ENCODE measurements around the gene MGAT3. TPM values are rescaled to one million over a fixed set of nuclear protein-coding genes. Genes with fewer than 3 reads are reported as not detected.

The MGAT3 gene
- total and polyA plus RNA-seq, 9 of the 15 experiments (the other 6 are each of a cell fraction or from before 2014, with no cell fraction given) = 0.10 to 11.5 (median 4.6) TPM

DNA sequence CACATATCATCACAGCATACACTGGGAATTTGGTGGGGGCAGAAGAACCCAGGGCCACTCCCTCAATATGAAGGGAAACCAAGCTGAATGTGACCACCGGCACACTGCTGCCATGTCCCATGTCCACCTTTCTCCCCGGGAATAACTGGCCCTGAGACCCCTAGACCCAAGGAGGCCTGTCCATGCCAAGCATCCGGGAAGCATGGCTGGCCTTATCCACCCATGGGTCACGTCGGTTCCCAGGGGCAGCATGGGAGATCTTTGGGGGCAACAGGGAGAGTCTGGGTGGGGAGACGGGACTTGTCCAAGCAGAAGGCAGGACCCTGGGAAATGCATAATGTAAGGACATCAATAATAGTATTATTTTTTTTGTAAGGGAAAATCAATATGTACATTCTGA lies 34.9 kb downstream of the MGAT3 start:
- H3K27ac ChIP-seq (ENCODE audit: extremely low read depth, low read depth, low read length) = no peak overlapping the region
- POLR2A ChIA-PET = interaction anchor here (1.5 kb wide), 1 partner anchor 31 kb away, joined by 4 read pairs; no protein-coding TSS in a partner anchor
- intact Hi-C loops (cut with micrococcal nuclease) = no loop called here
- TF ChIP-seq, protein P1, sequence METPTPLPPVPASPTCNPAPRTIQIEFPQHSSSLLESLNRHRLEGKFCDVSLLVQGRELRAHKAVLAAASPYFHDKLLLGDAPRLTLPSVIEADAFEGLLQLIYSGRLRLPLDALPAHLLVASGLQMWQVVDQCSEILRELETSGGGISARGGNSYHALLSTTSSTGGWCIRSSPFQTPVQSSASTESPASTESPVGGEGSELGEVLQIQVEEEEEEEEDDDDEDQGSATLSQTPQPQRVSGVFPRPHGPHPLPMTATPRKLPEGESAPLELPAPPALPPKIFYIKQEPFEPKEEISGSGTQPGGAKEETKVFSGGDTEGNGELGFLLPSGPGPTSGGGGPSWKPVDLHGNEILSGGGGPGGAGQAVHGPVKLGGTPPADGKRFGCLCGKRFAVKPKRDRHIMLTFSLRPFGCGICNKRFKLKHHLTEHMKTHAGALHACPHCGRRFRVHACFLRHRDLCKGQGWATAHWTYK (CRISPR knock-in tag; IDR thresholded peaks at IDR 0.05) = no peak
- TF ChIP-seq MAFG (tag; conservative IDR thresholded peaks at IDR 0.05) = no peak
- no peak for TF ChIP-seq ZNF134 (CRISPR knock-in tag; conservative IDR thresholded peaks at IDR 0.05)
- TF ChIP-seq PHF20 (IDR thresholded peaks at IDR 0.05; ENCODE audit: partially characterized antibody) = no peak
- TF ChIP-seq KAT8 (IDR thresholded peaks at IDR 0.05; ENCODE audit: low read depth) = no peak
- TF ChIP-seq RHOXF2B (CRISPR knock-in tag; conservative IDR thresholded peaks at IDR 0.05) = no peak
- TF ChIP-seq ZNF174 (CRISPR knock-in tag; IDR thresholded peaks at IDR 0.05) = no peak
- no peak for TF ChIP-seq SETDB1 (IDR thresholded peaks at IDR 0.05; ENCODE audit: low read length)
- TF ChIP-seq, protein P2, sequence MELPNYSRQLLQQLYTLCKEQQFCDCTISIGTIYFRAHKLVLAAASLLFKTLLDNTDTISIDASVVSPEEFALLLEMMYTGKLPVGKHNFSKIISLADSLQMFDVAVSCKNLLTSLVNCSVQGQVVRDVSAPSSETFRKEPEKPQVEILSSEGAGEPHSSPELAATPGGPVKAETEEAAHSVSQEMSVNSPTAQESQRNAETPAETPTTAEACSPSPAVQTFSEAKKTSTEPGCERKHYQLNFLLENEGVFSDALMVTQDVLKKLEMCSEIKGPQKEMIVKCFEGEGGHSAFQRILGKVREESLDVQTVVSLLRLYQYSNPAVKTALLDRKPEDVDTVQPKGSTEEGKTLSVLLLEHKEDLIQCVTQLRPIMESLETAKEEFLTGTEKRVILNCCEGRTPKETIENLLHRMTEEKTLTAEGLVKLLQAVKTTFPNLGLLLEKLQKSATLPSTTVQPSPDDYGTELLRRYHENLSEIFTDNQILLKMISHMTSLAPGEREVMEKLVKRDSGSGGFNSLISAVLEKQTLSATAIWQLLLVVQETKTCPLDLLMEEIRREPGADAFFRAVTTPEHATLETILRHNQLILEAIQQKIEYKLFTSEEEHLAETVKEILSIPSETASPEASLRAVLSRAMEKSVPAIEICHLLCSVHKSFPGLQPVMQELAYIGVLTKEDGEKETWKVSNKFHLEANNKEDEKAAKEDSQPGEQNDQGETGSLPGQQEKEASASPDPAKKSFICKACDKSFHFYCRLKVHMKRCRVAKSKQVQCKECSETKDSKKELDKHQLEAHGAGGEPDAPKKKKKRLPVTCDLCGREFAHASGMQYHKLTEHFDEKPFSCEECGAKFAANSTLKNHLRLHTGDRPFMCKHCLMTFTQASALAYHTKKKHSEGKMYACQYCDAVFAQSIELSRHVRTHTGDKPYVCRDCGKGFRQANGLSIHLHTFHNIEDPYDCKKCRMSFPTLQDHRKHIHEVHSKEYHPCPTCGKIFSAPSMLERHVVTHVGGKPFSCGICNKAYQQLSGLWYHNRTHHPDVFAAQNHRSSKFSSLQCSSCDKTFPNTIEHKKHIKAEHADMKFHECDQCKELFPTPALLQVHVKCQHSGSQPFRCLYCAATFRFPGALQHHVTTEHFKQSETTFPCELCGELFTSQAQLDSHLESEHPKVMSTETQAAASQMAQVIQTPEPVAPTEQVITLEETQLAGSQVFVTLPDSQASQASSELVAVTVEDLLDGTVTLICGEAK (IDR thresholded peaks at IDR 0.05) = no peak
- TF ChIP-seq, protein P2 (CRISPR knock-in tag; IDR thresholded peaks at IDR 0.05) = no peak
- no peak for TF ChIP-seq ZZZ3 (IDR thresholded peaks at IDR 0.05)
- TF ChIP-seq MXI1 (IDR thresholded peaks at IDR 0.05; ENCODE audit: low read depth, low read length) = no peak
- no peak for TF ChIP-seq NFRKB (IDR thresholded peaks at IDR 0.05; ENCODE audit: low read depth)
- no peak for TF ChIP-seq KHSRP (IDR thresholded peaks at IDR 0.05)

More for the DNA sequence above, 34.9 kb downstream of the MGAT3 start:
- WGBS (ENCODE audit: insufficient coverage, low coverage, missing lambda C conversion rate) = 57% methylated on average over 4 of the region's 6 CpGs
- Histone ChIP-seq H3K4me1 (replicated peaks in 1 of 2; ENCODE audit: control insufficient read depth in 2 of 2, insufficient read depth in 2 of 2, low read length in 2 of 2) (peaks cover 39 to 47% of the 10 kb centered on the region in 2 experiments), H3K9me1 (ENCODE audit: control insufficient read depth, insufficient read depth, low read length) (no peaks in the 10 kb centered on the region), H2AFZ (ENCODE audit: low read depth, low read length) (no peak overlapping the region), H3K4me2 (ENCODE audit: insufficient read depth, low read length) (no peak overlapping the region), H3K36me3 (ENCODE audit: control insufficient read depth, insufficient read depth, low read length) (peaks cover 10% of the 10 kb centered on the region; the same call in 1 of the 3 replicates), H3K9me3 (replicated peaks; ENCODE audit: control insufficient read depth, insufficient read depth, low read depth, low read length) (no peaks in the 10 kb centered on the region), H3K4me3 (no peak overlapping the region), H3K9ac (ENCODE audit: insufficient read depth in 1 of 2, low read depth in 2 of 2, low read length in 2 of 2) (0 out of 4 replicates have a peak overlapping the region, but pooled peaks of 1 of the 2 experiments have one; percentile 75), H4K20me1 (replicated peaks; ENCODE audit: control insufficient read depth, insufficient read depth, low read length) (no peaks in the 10 kb centered on the region), H3K79me2 (ENCODE audit: control insufficient read depth, insufficient read depth, low read length) (peaks cover 26% of the 10 kb centered on the region; the same call in 2 of the 3 replicates), H3K27me3 (ENCODE audit: control insufficient read depth in 2 of 2, insufficient read depth in 2 of 2, low read length in 2 of 2) (no peaks in the 10 kb centered on the region)
- CTCF ChIA-PET (ENCODE audit: low intra/inter-chr PET ratio) = no interaction called here
- no TSS peak for BruUV-seq (replicated peaks)
- DNase-seq (ENCODE audit: extremely low read depth in 1 of 4, low spot score in 3 of 4) (no peak), ATAC-seq (no peak), FAIRE-seq (no peak)
- in situ Hi-C loops (cut with MboI) = no loop called here
